ENCODE data around the gene MAGOHB. TPM values are rescaled to one million over a fixed set of nuclear protein-coding genes. Genes with fewer than 3 reads are reported as not detected.
"Not testable (repeated sequence)": the region's sequence is repeated elsewhere in the genome, so short reads cannot be mapped to it uniquely, and the experiment has no call there.

The MAGOHB gene
- total RNA-seq, 1 donor from 2014 or later: 54.7 TPM

- intact Hi-C loops (cut with micrococcal nuclease): loop anchor here (1.0 to 5.0 kb wide), 9 partner anchors 61 to 1038 kb away; partner anchors contain the start of genes CLEC2B, GABARAPL1, SMIM10L1 and STYK1
Measured at GRCh38 chr12:10612984-10613348, 443 bp downstream of the MAGOHB start.

- intact Hi-C loops (cut with micrococcal nuclease): loop anchor here (2.0 to 5.0 kb wide), 6 partner anchors 140 to 1039 kb away; partner anchors contain the start of genes CLEC2B and GABARAPL1
Measured at GRCh38 chr12:10612110-10612509, 1.3 kb downstream of the MAGOHB start.

- intact Hi-C loops (cut with micrococcal nuclease): loop anchor here (5.0 kb wide), 4 partner anchors 141 to 876 kb away; partner anchors contain the start of gene CLEC2B
Measured at GRCh38 chr12:10611258-10611657, 2.2 kb downstream of the MAGOHB start.

- intact Hi-C loops (cut with micrococcal nuclease): loop anchor here (5.0 kb wide), 4 partner anchors 142 to 877 kb away; partner anchors contain the start of gene CLEC2B
Measured at GRCh38 chr12:10610188-10610587, 3.2 kb downstream of the MAGOHB start.

GRCh38 chr12:10607885-10608458 is 5.4 kb downstream of the MAGOHB start:
- intact Hi-C loops (cut with micrococcal nuclease): no loop called here

- intact Hi-C loops (cut with micrococcal nuclease): no loop called here
Measured at GRCh38 chr12:10601860-10602259, 11.5 kb downstream of the MAGOHB start.

- intact Hi-C loops (cut with micrococcal nuclease): no loop called here
Measured at GRCh38 chr12:10600988-10601387, 12.4 kb downstream of the MAGOHB start.

- intact Hi-C loops (cut with micrococcal nuclease): no loop called here
Measured at GRCh38 chr12:10595881-10596280, 17.5 kb downstream of the MAGOHB start.

GRCh38 chr12:10590966-10591365 is 22.4 kb downstream of the MAGOHB start:
- intact Hi-C loops (cut with micrococcal nuclease): no loop called here

GRCh38 chr12:10584415-10584814 is 29.0 kb downstream of the MAGOHB start:
- intact Hi-C loops (cut with micrococcal nuclease): no loop called here

- intact Hi-C loops (cut with micrococcal nuclease): no loop called here
Measured at GRCh38 chr12:10582704-10583103, 30.7 kb downstream of the MAGOHB start.

GRCh38 chr12:10582133-10582532 is 31.3 kb downstream of the MAGOHB start:
- intact Hi-C loops (cut with micrococcal nuclease): not testable (repeated sequence)

GRCh38 chr12:10574307-10574706 is 39.1 kb downstream of the MAGOHB start:
- intact Hi-C loops (cut with micrococcal nuclease): no loop called here

- intact Hi-C loops (cut with micrococcal nuclease): not testable (repeated sequence)
Measured at GRCh38 chr12:10572021-10572490, 41.4 kb downstream of the MAGOHB start.

- intact Hi-C loops (cut with micrococcal nuclease): no loop called here
Measured at GRCh38 chr12:10571141-10571540, 42.3 kb downstream of the MAGOHB start.

GRCh38 chr12:10567813-10568212 is 45.6 kb downstream of the MAGOHB start:
- intact Hi-C loops (cut with micrococcal nuclease): no loop called here

GRCh38 chr12:10563966-10564365 is 49.4 kb downstream of the MAGOHB start:
- intact Hi-C loops (cut with micrococcal nuclease): loop anchor here (2.0 kb wide), 2 partner anchors 233 to 411 kb away; no protein-coding TSS in a partner anchor

GRCh38 chr12:10563002-10563401 is 50.4 kb downstream of the MAGOHB start:
- intact Hi-C loops (cut with micrococcal nuclease): loop anchor here (2.0 kb wide), 2 partner anchors 232 to 410 kb away; no protein-coding TSS in a partner anchor

GRCh38 chr12:10562306-10562933 is 51.0 kb downstream of the MAGOHB start:
- intact Hi-C loops (cut with micrococcal nuclease): loop anchor here (1.0 to 2.0 kb wide), 3 partner anchors 232 to 410 kb away; no protein-coding TSS in a partner anchor

- intact Hi-C loops (cut with micrococcal nuclease): no loop called here
Measured at GRCh38 chr12:10559244-10559643, 54.2 kb downstream of the MAGOHB start.

- intact Hi-C loops (cut with micrococcal nuclease): no loop called here
Measured at GRCh38 chr12:10558789-10559188, 54.6 kb downstream of the MAGOHB start.

- intact Hi-C loops (cut with micrococcal nuclease): no loop called here
Measured at GRCh38 chr12:10558301-10558700, 55.1 kb downstream of the MAGOHB start.

- intact Hi-C loops (cut with micrococcal nuclease): no loop called here
Measured at GRCh38 chr12:10557766-10558165, 55.6 kb downstream of the MAGOHB start.
